Gastrocnemius medialis (tissue), 4 donors: Measurements from ENCODE around the gene VPS35L. TPM values are rescaled to one million over a fixed set of nuclear protein-coding genes. Genes with fewer than 3 reads are reported as not detected.

Source experiments
- ATAC-seq, 2 donors: fragments of 150-250 bp; one replicate each; pipeline ENCODE4 v1.9.1; 2016
- DNase-seq, 2 donors: peaks; one replicate each; pipeline ENCODE4 v3.0.0-alpha.2; 2019
- H3K27ac ChIP-seq, 4 donors: fragments of 200-600 bp; sonication (generic); 1 replicate in 1 of 4; 2 replicates in 3 of 4; pipeline ENCODE4 v1.5.1; 2016 to 2018; ENCODE audit warnings: mild to moderate bottlenecking in 2 of 4, moderate library complexity in 1 of 4
- H3K27me3 ChIP-seq, 3 donors: fragments of 200-600 bp; sonication (generic) in 2 of 3; 1 replicate in 1 of 3; 2 replicates in 2 of 3; pipeline versions ENCODE4 v1.5.1 to v1.6.0; 2016 to 2019; ENCODE audit warnings: mild to moderate bottlenecking in 1 of 3, moderate library complexity in 1 of 3
- H3K36me3 ChIP-seq, 2 donors: fragments of 200-600 bp; sonication (generic) in 1 of 2; one replicate each; pipeline ENCODE4 v1.5.1; 2017 to 2018
- H3K4me1 ChIP-seq, 2 donors: fragments of 200-600 bp; sonication (generic) in 1 of 2; one replicate each; pipeline ENCODE4 v1.5.1; 2016 to 2017; ENCODE audit warnings: mild to moderate bottlenecking in 2 of 2
- H3K4me3 ChIP-seq, 4 donors: fragments of 200-600 bp; sonication (generic) in 3 of 4; 1 replicate in 1 of 4; 2 replicates in 3 of 4; pipeline ENCODE4 v1.5.1; 2016 to 2019; ENCODE audit warnings: mild to moderate bottlenecking in 2 of 4
- H3K9me3 ChIP-seq, 3 donors: fragments of 200-600 bp; sonication (generic) in 2 of 3; 1 replicate in 1 of 3; 2 replicates in 2 of 3; pipeline ENCODE4 v1.5.1; 2016 to 2019
- POLR2A ChIP-seq, 2 donors: fragments of 450-650 bp; IDR thresholded peaks; one replicate each; pipeline ENCODE4 v1.6.1; 2017; ENCODE audit warnings: antibody characterized with exemption in 2 of 2, mild to moderate bottlenecking in 2 of 2, moderate library complexity in 2 of 2
- in situ Hi-C, 4 donors: fragments of 200-750 bp; cut with MboI; loops; one replicate each; pipeline versions ENCODE4 v1.15.0 to v1.8.0; 2017; ENCODE audit warnings: low sequenced_read_pairs in 4 of 4
- intact Hi-C: fragments of 100-400 bp; cut with DNase I; formaldehyde crosslinking; loops from one replicate; pipeline ENCODE4 v1.15.1; 2023; ENCODE audit warnings: low total_unique reads
- total RNA-seq, 4 donors: library from RNA; depleted of rRNA; stranded (reverse); fragments of >200 nt; gene quantifications; one replicate each; pipeline versions ENCODE4 v1.1.0 to v1.2.3, GENCODE V29; 2016
- TF ChIP-seq, protein P1 (sequence below), 5 experiments: fragments of 450-650 bp in 3 of 5; fragments of 200-600 bp in 2 of 5; sonication (generic) in 2 of 5; IDR thresholded peaks in 4 of 5; conservative IDR thresholded peaks in 1 of 5; 1 replicate in 4 of 5; 2 replicates in 1 of 5; pipeline ENCODE4 v1.5.1; 2016 to 2019; ENCODE audit warnings: antibody characterized with exemption in 5 of 5, mild to moderate bottlenecking in 3 of 5, moderate library complexity in 3 of 5

VPS35L gene
- total RNA-seq, 4 donors from 2014 or later, result 16.9 to 29.1 (median 24.8) TPM

DNA sequence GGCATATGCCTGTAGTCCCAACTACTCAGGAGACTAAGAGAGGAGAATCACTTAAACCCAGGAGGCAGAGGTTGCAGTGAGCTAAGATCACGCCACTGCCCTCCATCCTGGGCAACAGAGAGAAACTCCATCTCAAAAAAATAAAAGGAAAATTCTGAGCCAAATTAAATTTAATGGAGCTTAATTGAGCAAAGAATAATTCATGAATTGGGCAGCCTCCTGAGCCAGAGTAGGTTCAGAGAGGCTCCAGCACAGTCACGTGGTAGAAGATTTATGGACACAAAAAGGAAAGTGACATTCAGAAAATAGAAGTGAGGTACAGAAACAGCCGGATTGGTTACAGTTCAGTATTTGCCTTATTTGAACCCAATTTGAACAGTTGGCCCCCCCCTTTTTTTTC, 10.9 kb downstream of the VPS35L start:
- in situ Hi-C loops, result no loop called here
- ATAC-seq (no peak), DNase-seq (no peak)
- H3K4me1 ChIP-seq, result no peaks in the 10 kb centered on the region
- intact Hi-C loops, result no loop called here
- TF ChIP-seq, protein P1, sequence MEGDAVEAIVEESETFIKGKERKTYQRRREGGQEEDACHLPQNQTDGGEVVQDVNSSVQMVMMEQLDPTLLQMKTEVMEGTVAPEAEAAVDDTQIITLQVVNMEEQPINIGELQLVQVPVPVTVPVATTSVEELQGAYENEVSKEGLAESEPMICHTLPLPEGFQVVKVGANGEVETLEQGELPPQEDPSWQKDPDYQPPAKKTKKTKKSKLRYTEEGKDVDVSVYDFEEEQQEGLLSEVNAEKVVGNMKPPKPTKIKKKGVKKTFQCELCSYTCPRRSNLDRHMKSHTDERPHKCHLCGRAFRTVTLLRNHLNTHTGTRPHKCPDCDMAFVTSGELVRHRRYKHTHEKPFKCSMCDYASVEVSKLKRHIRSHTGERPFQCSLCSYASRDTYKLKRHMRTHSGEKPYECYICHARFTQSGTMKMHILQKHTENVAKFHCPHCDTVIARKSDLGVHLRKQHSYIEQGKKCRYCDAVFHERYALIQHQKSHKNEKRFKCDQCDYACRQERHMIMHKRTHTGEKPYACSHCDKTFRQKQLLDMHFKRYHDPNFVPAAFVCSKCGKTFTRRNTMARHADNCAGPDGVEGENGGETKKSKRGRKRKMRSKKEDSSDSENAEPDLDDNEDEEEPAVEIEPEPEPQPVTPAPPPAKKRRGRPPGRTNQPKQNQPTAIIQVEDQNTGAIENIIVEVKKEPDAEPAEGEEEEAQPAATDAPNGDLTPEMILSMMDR (IDR thresholded peaks at IDR 0.05 in 4 of 5, conservative IDR thresholded peaks at IDR 0.05 in 1 of 5), result no peak
- TF ChIP-seq POLR2A (IDR thresholded peaks at IDR 0.05), result no peak
- no peak overlapping the region for H3K4me3 ChIP-seq
- H3K9me3 ChIP-seq, result no peaks in the 10 kb centered on the region
- no peak overlapping the region for H3K27ac ChIP-seq
- H3K36me3 ChIP-seq, result peaks cover 0 to 32% of the 10 kb centered on the region in 2 donors
- H3K27me3 ChIP-seq, result no peaks in the 10 kb centered on the region

DNA sequence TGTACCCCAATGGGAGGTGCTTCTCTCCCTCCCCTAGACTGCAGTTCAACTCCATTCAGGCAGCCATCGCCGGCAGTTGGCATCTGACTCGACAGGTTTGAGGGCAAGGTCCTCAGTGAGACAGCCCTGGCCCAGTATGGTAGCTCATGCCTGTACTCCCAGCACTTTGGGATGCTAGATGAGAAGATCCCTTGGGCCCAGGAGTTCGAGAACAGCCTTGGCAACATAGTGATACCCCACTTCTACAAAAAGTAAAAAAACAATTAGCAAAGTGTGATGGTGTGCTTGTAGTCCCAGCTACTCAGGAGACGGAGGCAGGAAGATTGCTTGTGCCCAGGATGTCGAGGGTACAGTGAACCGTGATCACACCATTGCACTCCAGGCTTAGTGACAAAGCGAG, 12.1 kb downstream of the VPS35L start:
- no peak for DNase-seq
- intact Hi-C loops, result no loop called here
- no peak for ATAC-seq
- Histone ChIP-seq H3K27ac (no peak overlapping the region), H3K27me3 (no peaks in the 10 kb centered on the region), H3K36me3 (peaks cover 0 to 42% of the 10 kb centered on the region in 2 donors), H3K4me1 (no peaks in the 10 kb centered on the region), H3K4me3 (no peak overlapping the region), H3K9me3 (no peaks in the 10 kb centered on the region)
- TF ChIP-seq, protein P1 (IDR thresholded peaks at IDR 0.05 in 4 of 5, conservative IDR thresholded peaks at IDR 0.05 in 1 of 5), result no peak
- no peak for TF ChIP-seq POLR2A (IDR thresholded peaks at IDR 0.05)
- in situ Hi-C loops, result no loop called here

DNA sequence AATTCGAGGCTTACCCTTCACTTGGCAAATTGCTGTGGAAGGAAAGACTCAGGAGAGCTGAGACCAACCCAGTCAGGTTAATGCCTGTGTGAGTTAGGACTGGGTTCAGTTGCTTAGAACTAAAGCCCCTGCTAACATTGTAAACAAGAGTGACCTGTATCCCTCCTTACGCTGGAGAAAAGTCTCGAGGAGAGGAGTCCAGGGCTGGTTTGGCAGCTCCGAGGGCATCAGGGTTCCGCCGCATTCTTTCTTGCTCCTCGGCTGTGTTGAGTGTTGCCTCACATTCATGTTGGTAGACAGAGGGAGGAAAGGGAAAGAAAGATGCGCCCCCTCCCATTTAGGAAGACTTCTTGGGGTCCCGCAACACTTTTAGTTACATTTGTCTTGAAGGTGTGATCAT, 18.5 kb downstream of the VPS35L start:
- peaks cover 0 to 83% of the 10 kb centered on the region in 2 donors for H3K36me3 ChIP-seq
- H3K27me3 ChIP-seq, result no peaks in the 10 kb centered on the region
- intact Hi-C loops (no loop called here), in situ Hi-C loops (no loop called here)
- no peaks in the 10 kb centered on the region for H3K9me3 ChIP-seq
- ATAC-seq (no peak), DNase-seq (no peak)
- no peak overlapping the region for H3K4me3 ChIP-seq
- no peaks in the 10 kb centered on the region for H3K4me1 ChIP-seq
- no peak for TF ChIP-seq POLR2A (IDR thresholded peaks at IDR 0.05)
- TF ChIP-seq, protein P1 (IDR thresholded peaks at IDR 0.05 in 4 of 5, conservative IDR thresholded peaks at IDR 0.05 in 1 of 5), result no peak
- no peak overlapping the region for H3K27ac ChIP-seq

DNA sequence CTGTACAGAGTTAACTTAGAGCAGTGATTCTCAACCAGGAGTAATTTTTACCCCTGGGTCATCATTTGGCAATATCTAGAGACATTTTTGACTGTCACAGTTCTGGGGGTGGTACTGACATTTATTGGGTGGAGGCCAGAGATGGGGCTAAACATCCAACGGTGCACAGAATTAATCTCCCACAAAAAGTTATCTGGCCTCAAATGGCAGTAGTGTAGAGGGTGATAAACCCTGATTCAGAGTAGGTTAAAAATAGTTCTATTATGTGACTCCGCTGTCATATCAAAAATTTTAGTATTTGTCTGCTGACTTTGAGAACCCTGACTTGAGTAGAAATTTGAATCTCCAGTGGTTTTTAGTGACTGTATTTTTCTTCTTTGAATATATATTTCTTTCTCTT, 19.1 kb downstream of the VPS35L start:
- intact Hi-C loops, result no loop called here
- Histone ChIP-seq H3K4me1 (no peaks in the 10 kb centered on the region), H3K4me3 (no peak overlapping the region), H3K9me3 (no peaks in the 10 kb centered on the region), H3K36me3 (peaks cover 0 to 83% of the 10 kb centered on the region in 2 donors), H3K27ac (no peak overlapping the region), H3K27me3 (no peaks in the 10 kb centered on the region)
- DNase-seq, result no peak
- in situ Hi-C loops, result no loop called here
- ATAC-seq, result no peak
- no peak for TF ChIP-seq POLR2A (IDR thresholded peaks at IDR 0.05)
- TF ChIP-seq, protein P1 (IDR thresholded peaks at IDR 0.05 in 4 of 5, conservative IDR thresholded peaks at IDR 0.05 in 1 of 5), result no peak

DNA sequence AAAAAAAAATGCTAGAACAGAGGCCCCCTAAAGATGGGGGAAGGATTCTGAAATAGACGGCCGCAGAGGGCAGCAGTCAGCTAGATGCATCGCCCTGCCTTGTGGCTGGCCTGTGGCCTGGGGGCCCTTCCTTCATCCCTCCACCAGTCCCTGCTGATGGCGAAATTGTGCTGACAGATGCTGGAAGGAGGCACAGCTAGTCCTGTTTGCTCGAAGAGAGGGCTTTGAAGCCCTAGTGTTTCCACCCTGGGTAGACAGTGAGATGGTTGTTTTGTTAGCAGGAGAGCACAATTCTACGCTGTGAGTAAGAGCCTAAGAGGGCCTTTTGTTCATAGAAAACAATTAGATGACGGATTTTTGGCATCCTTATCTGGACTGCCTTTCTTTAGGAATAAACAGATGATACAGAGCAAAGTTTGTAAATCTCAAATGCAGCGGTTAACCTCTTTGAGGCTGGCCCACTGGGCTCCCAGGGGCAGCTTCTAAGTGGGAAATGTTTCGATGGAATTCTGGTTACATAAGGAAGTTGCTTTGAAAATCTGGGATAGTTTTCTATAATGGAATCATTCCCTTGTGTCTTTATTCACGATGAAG, 23.0 kb downstream of the VPS35L start:
- ATAC-seq (no peak), DNase-seq (no peak)
- H3K27ac ChIP-seq, result no peak overlapping the region
- H3K36me3 ChIP-seq, result peaks cover 2 to 88% of the 10 kb centered on the region in 2 donors
- in situ Hi-C loops, result no loop called here
- no peak overlapping the region for H3K4me3 ChIP-seq
- H3K27me3 ChIP-seq, result no peaks in the 10 kb centered on the region
- TF ChIP-seq POLR2A (IDR thresholded peaks at IDR 0.05), result no peak
- TF ChIP-seq, protein P1 (IDR thresholded peaks at IDR 0.05 in 4 of 5, conservative IDR thresholded peaks at IDR 0.05 in 1 of 5), result no peak
- intact Hi-C loops, result no loop called here
- no peaks in the 10 kb centered on the region for H3K9me3 ChIP-seq
- H3K4me1 ChIP-seq, result no peaks in the 10 kb centered on the region
